ENCODE measurements around the gene ZNF124.

DNA sequence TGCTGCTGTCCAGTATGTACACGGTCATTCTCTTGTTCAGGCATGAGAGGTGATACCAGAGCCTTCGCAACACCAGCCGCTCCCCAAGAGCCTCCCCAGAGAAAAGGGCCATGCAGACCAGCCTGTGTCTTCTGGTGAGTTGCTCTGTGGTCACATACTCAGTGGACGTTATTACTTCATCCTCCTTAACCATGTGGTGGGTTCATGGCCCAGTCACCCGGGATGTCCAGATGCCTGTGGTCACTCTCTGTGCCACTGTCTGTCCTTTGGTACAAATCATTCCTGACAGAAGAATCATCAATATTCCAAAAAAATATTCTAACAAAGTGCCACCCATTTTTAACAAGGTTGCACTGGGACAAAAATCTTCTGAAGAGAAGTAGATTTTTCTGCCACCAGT lies 8.8 kb upstream of the ZNF124 start:
- TF ChIP-seq POLR2A (IDR thresholded peaks at IDR 0.05; ENCODE audit: low read depth, low read length) (no peak), POLR2AphosphoS5 (IDR thresholded peaks at IDR 0.05; ENCODE audit: low read depth, low read length) (no peak)

Data from GM12892 (cell line).